ENCODE data around the gene SERGEF.

- TF ChIP-seq CTCF (IDR thresholded peaks at IDR 0.05; ENCODE audit: insufficient read depth, low read length) (no peak), GABPA (IDR thresholded peaks at IDR 0.05; ENCODE audit: low read depth) (no peak)
Observed at GRCh38 chr11:17927041-17927440, 85.8 kb downstream of the SERGEF start.

All from HL-60 (cell line).